T-helper 1 cell treated with Interleukin-12 subunit alpha and Interleukin-12 subunit beta and Interleukin-4 antibody, amounts not matched to agents 30 ng/mL and 1 ng/mL, for 36 hours (primary cell): Measurements from ENCODE around the gene SEPTIN1. TPM values are rescaled to one million over a fixed set of nuclear protein-coding genes. Genes with fewer than 3 reads are reported as not detected.

Source experiments
- intact Hi-C: fragments of 100-400 bp; cut with micrococcal nuclease; formaldehyde crosslinking; loops from one replicate; pipeline ENCODE4 v1.15.1; 2024
- total RNA-seq: library from RNA; stranded (reverse); gene quantifications from 2 replicates; pipeline ENCODE4 v1.2.3, GENCODE V29; 2022

SEPTIN1 gene, protein sequence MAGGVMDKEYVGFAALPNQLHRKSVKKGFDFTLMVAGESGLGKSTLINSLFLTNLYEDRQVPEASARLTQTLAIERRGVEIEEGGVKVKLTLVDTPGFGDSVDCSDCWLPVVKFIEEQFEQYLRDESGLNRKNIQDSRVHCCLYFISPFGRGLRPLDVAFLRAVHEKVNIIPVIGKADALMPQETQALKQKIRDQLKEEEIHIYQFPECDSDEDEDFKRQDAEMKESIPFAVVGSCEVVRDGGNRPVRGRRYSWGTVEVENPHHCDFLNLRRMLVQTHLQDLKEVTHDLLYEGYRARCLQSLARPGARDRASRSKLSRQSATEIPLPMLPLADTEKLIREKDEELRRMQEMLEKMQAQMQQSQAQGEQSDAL
- total RNA-seq, result 355 and 356 TPM in 2 replicates

- intact Hi-C loops, result loop anchor here (1.0 kb wide), 2 partner anchors 12 to 25 kb away; partner anchors contain the start of genes TBC1D10B and ZNF771
Measured at GRCh38 chr16:30382111-30382881, at the start of gene SEPTIN1. Gene SEPTIN1, minus strand, starts transcription at chr16:30382561. Its CDS starts 19 bp downstream, at chr16:30382542.

DNA sequence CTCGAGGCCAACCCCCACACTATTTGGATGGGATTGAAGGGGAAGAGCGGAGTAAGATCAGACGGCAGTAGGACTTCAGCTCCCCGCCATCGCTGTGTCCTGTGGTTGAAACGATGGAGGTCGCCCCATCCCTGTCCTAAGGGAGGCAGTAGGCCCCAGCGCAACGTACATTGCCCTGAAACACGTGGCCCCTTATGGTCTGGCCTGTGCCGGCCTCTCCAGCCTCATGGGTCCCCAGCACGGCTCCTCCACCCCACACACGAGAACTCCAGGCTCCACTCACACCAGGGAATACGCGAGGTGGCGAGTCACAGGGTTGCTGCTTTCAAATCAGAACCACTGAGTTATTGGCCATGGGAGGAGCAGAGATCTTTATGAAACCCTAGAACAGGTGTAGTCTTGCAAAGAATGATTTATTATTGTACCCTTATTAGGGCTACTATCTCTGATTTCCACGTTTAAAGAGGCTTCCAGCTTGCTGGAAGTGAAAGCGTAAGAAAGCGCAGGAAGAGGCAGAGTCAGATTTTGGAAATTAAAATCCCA, 48.1 kb upstream of the SEPTIN1 start:
- intact Hi-C loops, result loop anchor here (1.0 to 5.0 kb wide), 20 partner anchors 12 to 264 kb away; partner anchors contain the start of genes FBRS, ITGAL, PRR14 and TBC1D10B

- intact Hi-C loops, result loop anchor here (1.0 to 5.0 kb wide), 20 partner anchors 12 to 264 kb away; partner anchors contain the start of genes FBRS, ITGAL, PRR14 and TBC1D10B
Measured at GRCh38 chr16:30429678-30430427, 47.5 kb upstream of the SEPTIN1 start, which contains the start of gene DCTPP1. Gene DCTPP1, minus strand, starts transcription at chr16:30430030. Its CDS starts 50 bp downstream, at chr16:30429980.

DNA sequence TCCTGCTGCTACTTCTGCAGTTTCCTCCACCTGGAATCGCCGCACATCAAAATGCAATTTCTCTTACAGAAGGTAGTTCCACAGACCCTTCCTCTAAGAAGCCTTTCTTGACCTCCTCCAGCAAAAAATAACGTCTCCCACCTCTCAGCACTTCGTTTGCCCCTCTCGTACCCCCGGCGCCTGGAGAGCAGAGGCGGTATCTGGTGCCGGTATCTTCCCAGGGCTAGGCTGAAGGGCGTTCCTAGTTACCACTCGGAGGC, 47.0 kb upstream of the SEPTIN1 start:
- intact Hi-C loops, result no loop called here

GRCh38 chr16:30428055-30428454, 45.7 kb upstream of the SEPTIN1 start:
- intact Hi-C loops, result no loop called here

- intact Hi-C loops, result no loop called here
Measured at GRCh38 chr16:30421010-30421409, 38.6 kb upstream of the SEPTIN1 start.

GRCh38 chr16:30418350-30419181, 36.2 kb upstream of the SEPTIN1 start:
- intact Hi-C loops, result loop anchor here (1.0 kb wide), 1 partner anchor 12 kb away; the partner anchor contains the start of gene DCTPP1

GRCh38 chr16:30417529-30418349, 35.4 kb upstream of the SEPTIN1 start:
- intact Hi-C loops, result loop anchor here (1.0 kb wide), 2 partner anchors 8 to 13 kb away; partner anchors contain the start of gene DCTPP1

- intact Hi-C loops, result loop anchor here (1.0 kb wide), 1 partner anchor 8 kb away; no protein-coding TSS in a partner anchor
Measured at GRCh38 chr16:30416624-30417528, 34.5 kb upstream of the SEPTIN1 start.

DNA sequence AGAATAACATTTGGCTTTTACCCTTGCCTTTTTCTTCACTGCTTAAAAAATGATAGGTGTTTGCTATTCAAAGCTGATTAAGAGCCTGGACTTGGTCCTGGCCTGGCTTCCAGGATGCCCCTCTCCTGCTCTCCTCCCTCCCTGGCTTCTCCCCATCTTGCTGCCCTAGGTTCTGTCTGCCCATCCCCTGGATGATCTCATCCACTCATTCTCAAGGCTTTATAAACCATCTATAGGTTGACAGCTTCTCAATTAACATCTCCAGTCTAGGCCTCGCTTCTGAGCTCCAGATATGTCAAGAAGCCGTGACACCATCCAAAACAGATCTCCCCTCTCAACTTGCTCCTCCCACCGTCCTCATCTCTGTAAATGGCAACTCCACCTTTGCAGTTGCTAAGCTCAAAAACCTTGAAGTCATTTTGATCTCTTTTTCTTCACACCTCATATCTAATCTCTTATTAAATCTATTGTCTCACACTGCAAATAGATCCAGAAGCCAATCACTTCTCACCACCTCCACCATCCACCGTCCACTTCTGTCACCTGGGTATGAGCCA, 33.8 kb upstream of the SEPTIN1 start:
- intact Hi-C loops, result no loop called here

DNA sequence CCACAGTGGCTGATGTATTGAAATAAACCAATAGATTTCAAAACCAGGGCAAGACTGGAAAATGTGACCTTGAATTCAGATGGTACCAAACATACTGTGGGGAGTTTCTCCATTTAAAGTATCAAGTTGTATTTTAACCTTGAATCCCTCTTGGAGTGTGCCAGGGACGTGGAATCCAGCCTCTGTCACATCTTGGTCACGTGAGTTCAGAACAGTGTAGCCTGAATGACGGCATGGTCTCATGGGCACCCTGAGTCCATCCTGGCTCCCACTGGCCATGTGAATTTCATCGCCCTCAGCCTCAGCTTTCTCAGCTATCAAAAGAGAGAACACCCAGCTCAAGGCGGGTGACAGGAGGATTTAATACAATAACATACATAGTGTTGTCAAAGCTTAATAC, 31.8 kb upstream of the SEPTIN1 start:
- intact Hi-C loops, result no loop called here

- intact Hi-C loops, result no loop called here
Measured at GRCh38 chr16:30413112-30413806, 30.9 kb upstream of the SEPTIN1 start.

GRCh38 chr16:30409125-30410060, 27.0 kb upstream of the SEPTIN1 start:
- intact Hi-C loops, result loop anchor here (1.0 to 5.0 kb wide), 4 partner anchors 8 to 319 kb away; partner anchors contain the start of genes CD2BP2 and MAPK3

GRCh38 chr16:30407804-30408534, 25.6 kb upstream of the SEPTIN1 start:
- intact Hi-C loops, result loop anchor here (1.0 to 5.0 kb wide), 9 partner anchors 13 to 343 kb away; partner anchors contain the start of genes ALDOA, CD2BP2, DCTPP1 and MAPK3
